Mesendoderm (in vitro differentiated cells): ENCODE results near the gene KDF1.

Source experiments
- DNase-seq: peaks from one replicate; pipeline ENCODE4 v3.0.0; 2013
- H2AK5ac ChIP-seq: 2 replicates; pipeline ENCODE4 v1.6.1; 2013; ENCODE audit warnings: low read length, inconsistent platforms
- H2BK120ac ChIP-seq: 2 replicates; pipeline ENCODE4 v1.6.1; 2013; ENCODE audit warnings: low read depth, mild to moderate bottlenecking, low read length, moderate library complexity, mixed read lengths
- H2BK15ac ChIP-seq: replicated peaks from 2 replicates; pipeline ENCODE4 v1.6.1; 2013; ENCODE audit warnings: low read depth, mild to moderate bottlenecking, moderate library complexity
- H2BK5ac ChIP-seq: 2 replicates; pipeline ENCODE4 v1.6.1; 2013; ENCODE audit warnings: low read length, inconsistent platforms
- H3K18ac ChIP-seq: 2 replicates; pipeline ENCODE4 v1.6.1; 2013; ENCODE audit warnings: mild to moderate bottlenecking, low read length, mixed read lengths
- H3K23ac ChIP-seq: one replicate; pipeline ENCODE4 v1.6.1; 2013; ENCODE audit warnings: low read length
- H3K27ac ChIP-seq: 2 replicates; pipeline ENCODE4 v1.5.1; 2013; ENCODE audit warnings: low read depth, mild to moderate bottlenecking, inconsistent platforms, low read length, moderate library complexity
- H3K27me3 ChIP-seq: 2 replicates; pipeline ENCODE4 v1.6.1; 2013; ENCODE audit warnings: low read length, control low read depth, mild to moderate bottlenecking, inconsistent platforms; ENCODE audit not compliant: insufficient read depth, poor library complexity
- H3K36me3 ChIP-seq: 2 replicates; pipeline ENCODE4 v1.6.1; 2013; ENCODE audit warnings: low read length, inconsistent platforms; ENCODE audit not compliant: control insufficient read depth, insufficient read depth
- H3K4ac ChIP-seq: one replicate; pipeline ENCODE4 v1.6.1; 2013; ENCODE audit warnings: low read depth, mild to moderate bottlenecking, low read length, moderate library complexity
- H3K4me1 ChIP-seq: 2 replicates; pipeline ENCODE4 v1.6.1; 2013; ENCODE audit warnings: low read depth, low read length, inconsistent platforms; ENCODE audit not compliant: control insufficient read depth
- H3K4me2 ChIP-seq: 2 replicates; pipeline ENCODE4 v1.6.1; 2013; ENCODE audit warnings: low read length
- H3K4me3 ChIP-seq: 2 replicates; pipeline ENCODE4 v1.5.1; 2013; ENCODE audit warnings: mild to moderate bottlenecking, low read length
- H3K56ac ChIP-seq: one replicate; pipeline ENCODE4 v1.6.1; 2013; ENCODE audit warnings: low read length
- H3K79me1 ChIP-seq: 2 replicates; pipeline ENCODE4 v1.6.1; 2013; ENCODE audit warnings: low read length, inconsistent platforms
- H3K79me2 ChIP-seq: 2 replicates; pipeline ENCODE4 v1.6.1; 2013; ENCODE audit warnings: mild to moderate bottlenecking, low read length; ENCODE audit not compliant: control insufficient read depth, insufficient read depth
- H3K9ac ChIP-seq: 2 replicates; pipeline ENCODE4 v1.6.1; 2013; ENCODE audit warnings: low read length, inconsistent platforms
- H4K5ac ChIP-seq: one replicate; pipeline ENCODE4 v1.6.1; 2013; ENCODE audit warnings: low read length
- H4K8ac ChIP-seq: one replicate; pipeline ENCODE4 v1.6.1; 2013; ENCODE audit warnings: low read depth, mild to moderate bottlenecking, control low read depth, low read length, moderate library complexity
- WGBS: extraction: QIAGEN DNeasy Blood & Tissue Kit; methylation state at CpG from one replicate; pipeline ENCODE4 v1.1.7; 2013; ENCODE audit warnings: low lambda C conversion rate, missing lambda C conversion rate; ENCODE audit not compliant: insufficient coverage; ENCODE audit errors: extremely low coverage; 5-methylcytosine and 5-hydroxymethylcytosine counted together

Gene KDF1

DNA sequence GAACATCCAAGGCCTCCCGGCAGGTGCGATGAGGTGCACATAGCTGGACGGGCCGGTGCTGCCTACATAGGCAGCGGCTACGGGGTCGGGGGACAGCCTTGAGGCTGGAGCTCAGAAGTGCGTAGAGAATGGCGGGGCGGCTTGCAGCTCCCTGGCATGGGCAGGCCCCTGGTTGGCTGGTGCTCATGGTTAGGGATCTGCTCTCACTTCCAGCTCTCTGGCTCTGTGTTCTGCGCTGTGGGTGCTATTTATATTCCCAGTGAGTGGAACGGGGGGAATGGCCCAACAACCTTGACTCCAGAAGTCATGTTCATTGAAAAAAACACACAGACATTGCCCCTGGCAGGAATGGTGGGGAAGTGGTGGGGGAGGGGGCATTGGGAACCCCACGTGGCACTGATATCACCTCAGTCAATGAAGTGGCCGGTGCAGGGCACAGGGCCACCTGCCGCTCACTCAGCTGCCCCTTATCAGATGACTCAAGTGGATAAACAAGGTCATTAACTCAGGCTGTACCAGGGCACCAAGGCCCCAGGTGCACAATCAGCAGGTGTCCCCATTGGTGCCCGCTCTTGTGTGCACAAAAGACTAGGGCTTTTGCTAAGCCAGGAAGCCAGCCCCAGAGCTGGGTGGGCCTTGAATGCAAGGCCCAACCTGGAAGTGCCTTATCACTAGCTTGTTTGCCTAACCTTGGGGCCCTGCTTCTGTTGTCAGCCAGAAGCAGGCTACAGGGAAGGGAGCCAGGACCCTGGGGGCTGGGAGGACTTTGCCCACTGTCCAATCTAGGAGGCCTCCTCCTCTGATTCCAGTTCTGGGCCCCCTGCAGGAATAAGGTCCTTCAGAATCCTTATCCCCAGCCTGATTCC is 46.3 kb downstream of the KDF1 start, which contains the start of gene NR0B2:
NR0B2 (minus strand) TSS at position 222 of the 866 bp plus-strand sequence; CDS start at position 187, 35 bp downstream.
- no peak within 1 kb of the TSS for H2BK15ac ChIP-seq
- no peak within 1 kb of the TSS for H4K5ac ChIP-seq
- H3K56ac ChIP-seq = no peak within 1 kb of the TSS
- no peaks in the 10 kb centered on the region for H3K27me3 ChIP-seq
- no peak within 1 kb of the TSS for H3K27ac ChIP-seq
- no peak within 1 kb of the TSS for H2BK120ac ChIP-seq
- no peak within 1 kb of the TSS for H3K4me3 ChIP-seq
- WGBS = no CpG with 5 or more reads among the region's 16 CpGs
- no peak within 1 kb of the TSS for H3K4ac ChIP-seq
- no peak within 1 kb of the TSS for H3K9ac ChIP-seq
- no peak within 1 kb of the TSS for H4K8ac ChIP-seq
- no peaks in the 10 kb centered on the region for H3K79me2 ChIP-seq
- no peak for DNase-seq
- no peaks in the 10 kb centered on the region for H3K4me1 ChIP-seq
- no peaks in the 10 kb centered on the region for H3K79me1 ChIP-seq
- H3K4me2 ChIP-seq = no peak within 1 kb of the TSS
- no peak within 1 kb of the TSS for H3K18ac ChIP-seq
- no peak within 1 kb of the TSS for H2AK5ac ChIP-seq
- H3K23ac ChIP-seq = no peak within 1 kb of the TSS
- H2BK5ac ChIP-seq = no peak within 1 kb of the TSS
- no peaks in the 10 kb centered on the region for H3K36me3 ChIP-seq

- H3K79me2 ChIP-seq = no peaks in the 10 kb centered on the region
- no peak overlapping the region for H2BK15ac ChIP-seq
- H3K27me3 ChIP-seq = no peaks in the 10 kb centered on the region
- H3K56ac ChIP-seq = no peak overlapping the region
- no peak overlapping the region for H2AK5ac ChIP-seq
- H3K27ac ChIP-seq = no peak overlapping the region
- H3K23ac ChIP-seq = no peak overlapping the region
- H3K9ac ChIP-seq = no peak overlapping the region
- no peak overlapping the region for H4K8ac ChIP-seq
- no peaks in the 10 kb centered on the region for H3K36me3 ChIP-seq
- H3K4me2 ChIP-seq = no peak overlapping the region
- no peak overlapping the region for H2BK120ac ChIP-seq
- no peak overlapping the region for H3K18ac ChIP-seq
- H2BK5ac ChIP-seq = no peak overlapping the region
- no peak overlapping the region for H3K4me3 ChIP-seq
- H3K4ac ChIP-seq = no peak overlapping the region
- H3K4me1 ChIP-seq = no peaks in the 10 kb centered on the region
- no CpG with 5 or more reads among the region's 5 CpGs for WGBS
- DNase-seq = no peak
- no peaks in the 10 kb centered on the region for H3K79me1 ChIP-seq
- H4K5ac ChIP-seq = no peak overlapping the region
Observed at GRCh38 chr1:26913389-26913753, 46.9 kb downstream of the KDF1 start.

DNA sequence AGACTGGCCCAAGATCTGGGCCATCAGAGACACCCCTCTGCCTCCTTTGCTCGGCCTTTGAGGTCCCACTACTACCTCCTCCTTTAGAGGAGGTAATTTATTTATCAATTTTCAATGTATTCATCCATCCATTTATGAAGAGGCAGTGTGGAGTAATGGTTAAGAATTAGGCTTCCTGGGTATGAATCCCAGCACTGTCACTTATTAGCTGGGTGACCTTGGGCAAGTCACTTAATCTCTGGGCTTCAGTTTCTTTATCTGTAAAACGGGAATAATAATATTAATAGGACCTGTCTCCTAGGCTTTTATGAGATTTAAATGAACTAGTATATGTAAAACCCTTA is 48.1 kb downstream of the KDF1 start:
- no peak overlapping the region for H3K9ac ChIP-seq
- H4K5ac ChIP-seq = no peak overlapping the region
- no peak overlapping the region for H3K4ac ChIP-seq
- no peak overlapping the region for H2BK5ac ChIP-seq
- no peak overlapping the region for H3K23ac ChIP-seq
- H3K4me1 ChIP-seq = no peaks in the 10 kb centered on the region
- H3K18ac ChIP-seq = no peak overlapping the region
- WGBS = no CpG with 5 or more reads among the region's 2 CpGs
- H3K56ac ChIP-seq = no peak overlapping the region
- H3K27me3 ChIP-seq = no peaks in the 10 kb centered on the region
- H2BK120ac ChIP-seq = no peak overlapping the region
- H3K79me1 ChIP-seq = no peaks in the 10 kb centered on the region
- H2AK5ac ChIP-seq = no peak overlapping the region
- H3K4me3 ChIP-seq = no peak overlapping the region
- DNase-seq = no peak
- no peak overlapping the region for H3K4me2 ChIP-seq
- H3K27ac ChIP-seq = no peak overlapping the region
- no peak overlapping the region for H2BK15ac ChIP-seq
- no peaks in the 10 kb centered on the region for H3K36me3 ChIP-seq
- no peaks in the 10 kb centered on the region for H3K79me2 ChIP-seq
- H4K8ac ChIP-seq = no peak overlapping the region

GRCh38 chr1:26911399-26912146 is 48.7 kb downstream of the KDF1 start:
- Histone ChIP-seq H4K5ac (no peak overlapping the region), H3K4me1 (no peaks in the 10 kb centered on the region), H3K4me3 (no peak overlapping the region), H3K18ac (no peak overlapping the region), H3K9ac (no peak overlapping the region), H4K8ac (no peak overlapping the region), H2AK5ac (no peak overlapping the region), H3K27ac (no peak overlapping the region), H3K36me3 (no peaks in the 10 kb centered on the region), H2BK15ac (no peak overlapping the region), H3K4ac (no peak overlapping the region), H3K23ac (no peak overlapping the region), H3K79me2 (no peaks in the 10 kb centered on the region), H3K79me1 (no peaks in the 10 kb centered on the region), H3K4me2 (no peak overlapping the region), H2BK5ac (no peak overlapping the region), H2BK120ac (no peak overlapping the region), H3K56ac (no peak overlapping the region), H3K27me3 (no peaks in the 10 kb centered on the region)
- no peak for DNase-seq
- no CpG with 5 or more reads among the region's 8 CpGs for WGBS

- Histone ChIP-seq H3K4me2 (no peak overlapping the region), H2BK15ac (no peak overlapping the region), H2BK120ac (no peak overlapping the region), H2BK5ac (no peak overlapping the region), H3K56ac (no peak overlapping the region), H4K5ac (no peak overlapping the region), H3K23ac (no peak overlapping the region), H3K27ac (no peak overlapping the region), H3K4me3 (no peak overlapping the region), H3K79me2 (no peaks in the 10 kb centered on the region), H3K9ac (no peak overlapping the region), H3K36me3 (no peaks in the 10 kb centered on the region), H3K4me1 (no peaks in the 10 kb centered on the region), H4K8ac (no peak overlapping the region), H3K79me1 (no peaks in the 10 kb centered on the region), H3K4ac (no peak overlapping the region), H2AK5ac (no peak overlapping the region), H3K18ac (no peak overlapping the region), H3K27me3 (no peaks in the 10 kb centered on the region)
- no CpG with 5 or more reads among the region's 4 CpGs for WGBS
- no peak for DNase-seq
Observed at GRCh38 chr1:26910343-26911160, 49.7 kb downstream of the KDF1 start.
